Esophagus squamous epithelium (tissue), 4 donors: ENCODE data around the gene VAMP1.

Experiments
- POLR2A ChIP-seq, 4 donors: fragments of 450-650 bp; IDR thresholded peaks; one replicate each; pipeline ENCODE4 v1.6.1; 2017; ENCODE audit warnings: antibody characterized with exemption in 4 of 4, mild to moderate bottlenecking in 4 of 4, moderate library complexity in 3 of 4
- TF ChIP-seq, protein P1 (sequence below), 6 experiments: fragments of 450-650 bp in 4 of 6; fragments of 200-600 bp in 2 of 6; sonication (generic) in 2 of 6; IDR thresholded peaks; one replicate each; pipeline ENCODE4 v1.5.1; 2016 to 2019; ENCODE audit warnings: antibody characterized with exemption in 6 of 6, mild to moderate bottlenecking in 4 of 6, moderate library complexity in 4 of 6

DNA sequence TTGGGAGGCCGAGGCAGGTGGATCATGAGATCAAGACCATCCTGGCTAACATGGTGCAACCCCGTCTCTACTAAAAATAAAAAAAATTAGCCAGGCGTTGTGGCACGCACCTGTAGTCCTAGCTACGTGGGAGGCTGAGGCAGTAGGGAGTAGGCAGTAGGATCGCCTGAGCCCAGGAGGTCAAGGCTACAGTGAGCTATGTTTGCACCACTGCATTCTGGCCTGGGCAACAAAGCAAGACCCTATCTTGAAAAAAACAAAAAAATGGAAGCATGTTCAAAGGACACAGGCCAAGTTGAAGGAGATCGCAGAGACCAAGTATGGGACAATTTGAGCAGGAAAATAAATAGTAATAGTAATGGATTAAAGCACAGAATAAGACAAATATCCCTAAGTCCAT, 37.6 kb upstream of the VAMP1 start:
- no peak for TF ChIP-seq POLR2A (IDR thresholded peaks at IDR 0.05)
- TF ChIP-seq, protein P1, sequence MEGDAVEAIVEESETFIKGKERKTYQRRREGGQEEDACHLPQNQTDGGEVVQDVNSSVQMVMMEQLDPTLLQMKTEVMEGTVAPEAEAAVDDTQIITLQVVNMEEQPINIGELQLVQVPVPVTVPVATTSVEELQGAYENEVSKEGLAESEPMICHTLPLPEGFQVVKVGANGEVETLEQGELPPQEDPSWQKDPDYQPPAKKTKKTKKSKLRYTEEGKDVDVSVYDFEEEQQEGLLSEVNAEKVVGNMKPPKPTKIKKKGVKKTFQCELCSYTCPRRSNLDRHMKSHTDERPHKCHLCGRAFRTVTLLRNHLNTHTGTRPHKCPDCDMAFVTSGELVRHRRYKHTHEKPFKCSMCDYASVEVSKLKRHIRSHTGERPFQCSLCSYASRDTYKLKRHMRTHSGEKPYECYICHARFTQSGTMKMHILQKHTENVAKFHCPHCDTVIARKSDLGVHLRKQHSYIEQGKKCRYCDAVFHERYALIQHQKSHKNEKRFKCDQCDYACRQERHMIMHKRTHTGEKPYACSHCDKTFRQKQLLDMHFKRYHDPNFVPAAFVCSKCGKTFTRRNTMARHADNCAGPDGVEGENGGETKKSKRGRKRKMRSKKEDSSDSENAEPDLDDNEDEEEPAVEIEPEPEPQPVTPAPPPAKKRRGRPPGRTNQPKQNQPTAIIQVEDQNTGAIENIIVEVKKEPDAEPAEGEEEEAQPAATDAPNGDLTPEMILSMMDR (IDR thresholded peaks at IDR 0.05): no peak
